Adrenal gland (tissue), 12 donors: ENCODE results near the gene RHEX. TPM values are rescaled to one million over a fixed set of nuclear protein-coding genes. Genes with fewer than 3 reads are reported as not detected.

ENCODE experiments used
- DNase-seq, 7 donors: peaks; one replicate each; pipeline ENCODE4 v3.0.0-alpha.2; 2019 to 2020
- H3K27ac ChIP-seq, 5 donors: fragments of 200-600 bp; sonication (generic) in 4 of 5; 1 replicate in 3 of 5; 2 replicates in 2 of 5; pipeline versions ENCODE4 v1.5.1 to v1.8.0; 2016 to 2020; ENCODE audit warnings: mild to moderate bottlenecking in 1 of 5
- H3K27me3 ChIP-seq: fragments of 200-600 bp; 2 replicates; pipeline ENCODE4 v1.8.0; 2021
- H3K36me3 ChIP-seq, 2 donors: fragments of 200-600 bp; replicated peaks in 1 of 2; 1 replicate in 1 of 2; 2 replicates in 1 of 2; pipeline versions ENCODE4 v1.5.1 to v1.8.0; 2018 to 2022
- H3K4me1 ChIP-seq, 2 donors: fragments of 200-600 bp; replicated peaks in 1 of 2; 1 replicate in 1 of 2; 2 replicates in 1 of 2; pipeline versions ENCODE4 v1.5.1 to v1.8.0; 2018 to 2021
- H3K4me3 ChIP-seq, 4 donors: fragments of 200-600 bp; sonication (generic) in 3 of 4; one replicate each; pipeline ENCODE4 v1.5.1; 2016 to 2018
- H3K9me3 ChIP-seq, 3 donors: fragments of 200-600 bp; sonication (generic) in 1 of 3; replicated peaks in 1 of 3; 1 replicate in 2 of 3; 2 replicates in 1 of 3; pipeline versions ENCODE4 v1.5.1 to v1.8.0; 2016 to 2021
- CTCF ChIP-seq, 6 experiments: fragments of 450-650 bp in 4 of 6; fragments of 200-600 bp in 2 of 6; sonication (generic) in 1 of 6; IDR thresholded peaks; 1 replicate in 5 of 6; 2 replicates in 1 of 6; pipeline versions ENCODE4 v1.5.1 to v1.8.0; 2016 to 2021; ENCODE audit warnings: antibody characterized with exemption in 6 of 6, mild to moderate bottlenecking in 2 of 6, moderate library complexity in 1 of 6
- POLR2A ChIP-seq, 2 donors: fragments of 450-650 bp; IDR thresholded peaks; one replicate each; pipeline ENCODE4 v1.6.1; 2017; ENCODE audit warnings: antibody characterized with exemption in 2 of 2, mild to moderate bottlenecking in 2 of 2, moderate library complexity in 1 of 2
- WGBS, 4 donors: extraction: QIAGEN DNeasy Blood & Tissue Kit in 2 of 4; methylation state at CpG; one replicate each; pipeline versions ENCODE4 v1.1.5 to v1.1.7; 2013 to 2017; 5-methylcytosine and 5-hydroxymethylcytosine counted together
- intact Hi-C, 2 donors: fragments of 100-400 bp; cut with DNase I; formaldehyde crosslinking; loops; one replicate each; pipeline versions ENCODE4 v1.14.1 to v1.15.0; 2022 to 2023
- polyA plus RNA-seq, 3 donors: library from polyadenylated mRNA; stranded (reverse); fragments of 200-250 nt in 2 of 3; fragments of 350-450 nt in 1 of 3; fragmentation: Illumina TruSeq in 1 of 3; extraction: RNeasy Lipid Tissue Mini Kit (QIAGEN cat#74804) in 1 of 3; gene quantifications; one replicate each; pipeline ENCODE4 v1.2.3, GENCODE V29; 2013 to 2014
- total RNA-seq, 9 donors: library from RNA; depleted of rRNA in 4 of 9; stranded (reverse); fragments of >200 nt in 4 of 9; fragments of 120-200 nt in 1 of 9; fragmentation: NEBNext Ultra II Directional in 1 of 9; extraction: Animal tissue kit (Norgen Biotek cat#: 25700) in 1 of 9; gene quantifications; one replicate each; pipeline versions ENCODE4 v1.1.0 to v1.2.4, GENCODE V29; 2013 to 2023
- donor health status: healthy with polysubstance abuse.
- donor health status: Bipolar disorder and iron deficiency.
- donor health status: DM: yes; HTN: yes; CAD: no.
- donor health status: DM: no; HTN: no; CAD: no.
- donor health status: DM: no; HTN: no; CAD: no.
- donor health status: DM: yes; HTN: yes; CAD: no.

Gene RHEX
- total and polyA plus RNA-seq, 12 donors = 0.13 to 0.33 (median 0.17) TPM; not detected in 9

DNA sequence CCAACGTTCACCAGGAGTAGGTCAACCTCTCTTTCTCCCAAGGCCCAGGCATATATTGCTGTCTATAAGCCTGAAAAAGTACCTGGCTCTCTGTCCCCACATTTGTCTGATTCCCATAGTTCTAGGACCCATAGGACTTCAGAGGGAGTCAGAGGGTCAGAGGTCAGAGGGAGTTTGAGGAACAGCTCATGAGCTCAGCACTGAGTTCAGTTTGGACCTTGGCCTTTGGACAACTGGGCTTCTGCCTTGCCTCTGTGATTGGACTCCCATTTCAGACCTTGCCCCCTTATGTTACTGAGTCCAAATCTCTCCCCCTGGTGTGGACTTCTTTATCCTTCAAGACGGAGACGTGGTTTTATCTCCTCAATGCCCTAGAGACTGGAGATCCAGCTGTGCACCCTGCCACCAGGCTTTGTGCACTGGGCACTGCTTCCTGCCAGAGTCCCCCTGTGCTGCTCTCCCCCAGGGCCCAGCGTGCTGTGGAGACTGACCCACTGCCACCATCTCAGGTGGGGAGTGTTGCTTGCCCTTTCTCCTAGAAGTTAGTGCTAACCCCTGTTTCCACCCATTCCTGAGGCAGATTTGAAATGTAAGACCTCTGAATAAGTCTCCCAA lies 32.5 kb upstream of the RHEX start:
- TF ChIP-seq POLR2A (IDR thresholded peaks at IDR 0.05) (no peak), CTCF (IDR thresholded peaks at IDR 0.05) (no peak)
- Histone ChIP-seq H3K27me3 (no peaks in the 10 kb centered on the region), H3K4me1 (no peaks in the 10 kb centered on the region), H3K9me3 (no peaks in the 10 kb centered on the region), H3K4me3 (no peak overlapping the region), H3K36me3 (no peaks in the 10 kb centered on the region), H3K27ac (no peak overlapping the region)
- WGBS, 4 donors = 81 to 92% (median 88%) methylated on average over 4 of the region's 4 CpGs
- intact Hi-C loops = no loop called here
- no peak for DNase-seq

DNA sequence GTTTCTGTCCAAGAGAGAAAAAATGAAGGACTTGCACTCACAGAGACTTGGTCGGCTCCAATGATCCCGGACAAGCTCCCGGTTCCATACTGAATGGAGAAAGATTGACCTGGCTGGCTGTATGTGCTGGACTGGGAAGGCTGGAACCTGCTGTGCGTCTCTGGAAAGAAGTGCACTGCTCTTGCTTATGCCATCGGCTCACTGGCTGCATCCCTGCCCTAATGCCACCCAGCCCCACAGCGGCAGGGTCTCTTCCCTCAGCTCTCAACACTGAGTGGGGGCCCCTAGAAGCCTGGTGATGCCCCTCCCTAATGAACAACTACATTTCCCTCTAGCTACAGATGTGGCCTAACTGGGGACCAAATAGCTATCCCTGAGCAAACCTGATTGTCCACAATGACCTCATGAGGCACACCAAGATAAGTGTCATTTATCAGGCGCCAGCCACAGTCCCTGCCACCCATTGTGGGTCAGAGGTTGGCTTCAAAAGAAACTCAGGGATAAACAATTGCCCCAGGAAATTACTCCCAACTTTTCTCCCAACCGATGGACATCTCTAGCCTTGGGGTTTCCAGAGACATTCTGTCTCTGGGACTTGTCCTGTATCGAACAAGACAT lies 31.9 kb upstream of the RHEX start:
- Histone ChIP-seq H3K27me3 (no peaks in the 10 kb centered on the region), H3K27ac (no peak overlapping the region), H3K9me3 (no peaks in the 10 kb centered on the region), H3K36me3 (no peaks in the 10 kb centered on the region), H3K4me1 (no peaks in the 10 kb centered on the region), H3K4me3 (no peak overlapping the region)
- intact Hi-C loops = no loop called here
- WGBS, 4 donors = 77 to 95% (median 93%) methylated on average over 8 to 9 of the region's 9 CpGs
- TF ChIP-seq CTCF (IDR thresholded peaks at IDR 0.05) (no peak), POLR2A (IDR thresholded peaks at IDR 0.05) (no peak)
- no peak for DNase-seq

DNA sequence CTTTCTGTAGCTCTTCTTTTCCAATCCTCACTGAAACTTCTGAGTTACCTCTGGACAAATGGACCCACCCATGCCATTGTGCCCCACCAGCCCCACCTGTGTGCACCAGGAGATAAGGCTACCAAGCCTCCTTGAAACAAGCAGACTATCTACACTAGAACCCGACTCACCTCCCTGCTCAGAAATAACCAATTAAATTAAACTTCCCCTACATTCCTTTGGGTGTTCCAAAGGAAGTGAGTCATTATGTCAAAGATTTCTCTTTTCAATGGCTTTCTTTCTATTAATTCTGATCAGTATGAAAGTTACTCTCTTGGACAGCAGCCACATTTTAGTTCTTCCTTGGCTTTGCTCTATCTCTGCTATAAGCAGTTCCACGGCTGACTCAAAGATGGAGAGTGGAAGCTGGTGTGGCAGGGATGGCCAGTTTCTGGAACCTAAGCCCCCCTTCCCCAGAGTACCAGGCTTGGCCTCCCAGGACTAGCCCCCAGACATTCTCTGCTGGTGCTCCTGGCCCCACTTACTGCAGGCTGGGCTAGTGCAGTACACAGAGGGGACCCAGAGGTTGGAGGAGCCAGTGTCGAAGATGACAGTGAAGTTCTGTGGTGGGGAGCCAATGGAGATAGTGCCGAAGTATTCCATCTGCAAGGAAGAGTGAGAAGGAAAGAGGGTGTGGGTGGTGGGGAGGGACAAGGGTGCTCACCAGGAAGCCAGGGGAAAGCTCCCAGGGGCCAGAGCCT lies 31.2 kb upstream of the RHEX start:
- no peak for TF ChIP-seq POLR2A (IDR thresholded peaks at IDR 0.05)
- TF ChIP-seq CTCF (IDR thresholded peaks at IDR 0.05) = no peak
- DNase-seq = no peak
- Histone ChIP-seq H3K27me3 (peaks cover 2% of the 10 kb centered on the region), H3K36me3 (no peaks in the 10 kb centered on the region), H3K4me1 (no peaks in the 10 kb centered on the region), H3K27ac (no peak overlapping the region), H3K9me3 (no peaks in the 10 kb centered on the region), H3K4me3 (no peak overlapping the region)
- 73 to 84% (median 80%) methylated on average over 4 of the region's 4 CpGs for WGBS, 4 donors
- intact Hi-C loops = no loop called here

DNA sequence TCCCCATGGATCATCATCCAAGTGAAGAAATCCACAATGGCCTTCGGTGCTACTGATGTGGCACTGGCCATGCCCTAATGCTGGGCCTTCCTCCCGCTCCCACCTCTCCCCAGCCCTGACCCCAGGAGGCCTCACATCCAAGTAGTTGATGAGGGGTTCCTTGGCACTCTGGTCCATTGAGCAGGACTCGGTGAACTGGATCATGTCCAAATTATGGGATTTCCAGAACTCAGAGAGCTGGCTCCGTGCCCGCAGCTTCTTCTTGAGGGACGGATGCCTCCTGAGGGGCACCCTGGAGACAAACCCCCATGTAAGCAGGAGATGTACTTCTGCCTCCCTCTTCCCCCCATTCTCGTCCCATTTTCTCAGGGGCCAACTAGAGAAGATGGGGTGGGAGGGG lies 30.2 kb upstream of the RHEX start:
- peaks cover 5% of the 10 kb centered on the region for H3K27me3 ChIP-seq
- H3K9me3 ChIP-seq = no peaks in the 10 kb centered on the region
- intact Hi-C loops = no loop called here
- no peak overlapping the region for H3K27ac ChIP-seq
- no peaks in the 10 kb centered on the region for H3K36me3 ChIP-seq
- 78 to 91% (median 87%) methylated on average over 3 to 7 of the region's 7 CpGs for WGBS, 4 donors
- no peak overlapping the region for H3K4me3 ChIP-seq
- TF ChIP-seq POLR2A (IDR thresholded peaks at IDR 0.05) = no peak
- TF ChIP-seq CTCF (IDR thresholded peaks at IDR 0.05) = no peak
- no peaks in the 10 kb centered on the region for H3K4me1 ChIP-seq
- DNase-seq = no peak
